Measurements from ENCODE around the gene CD248.

Gene CD248

DNA sequence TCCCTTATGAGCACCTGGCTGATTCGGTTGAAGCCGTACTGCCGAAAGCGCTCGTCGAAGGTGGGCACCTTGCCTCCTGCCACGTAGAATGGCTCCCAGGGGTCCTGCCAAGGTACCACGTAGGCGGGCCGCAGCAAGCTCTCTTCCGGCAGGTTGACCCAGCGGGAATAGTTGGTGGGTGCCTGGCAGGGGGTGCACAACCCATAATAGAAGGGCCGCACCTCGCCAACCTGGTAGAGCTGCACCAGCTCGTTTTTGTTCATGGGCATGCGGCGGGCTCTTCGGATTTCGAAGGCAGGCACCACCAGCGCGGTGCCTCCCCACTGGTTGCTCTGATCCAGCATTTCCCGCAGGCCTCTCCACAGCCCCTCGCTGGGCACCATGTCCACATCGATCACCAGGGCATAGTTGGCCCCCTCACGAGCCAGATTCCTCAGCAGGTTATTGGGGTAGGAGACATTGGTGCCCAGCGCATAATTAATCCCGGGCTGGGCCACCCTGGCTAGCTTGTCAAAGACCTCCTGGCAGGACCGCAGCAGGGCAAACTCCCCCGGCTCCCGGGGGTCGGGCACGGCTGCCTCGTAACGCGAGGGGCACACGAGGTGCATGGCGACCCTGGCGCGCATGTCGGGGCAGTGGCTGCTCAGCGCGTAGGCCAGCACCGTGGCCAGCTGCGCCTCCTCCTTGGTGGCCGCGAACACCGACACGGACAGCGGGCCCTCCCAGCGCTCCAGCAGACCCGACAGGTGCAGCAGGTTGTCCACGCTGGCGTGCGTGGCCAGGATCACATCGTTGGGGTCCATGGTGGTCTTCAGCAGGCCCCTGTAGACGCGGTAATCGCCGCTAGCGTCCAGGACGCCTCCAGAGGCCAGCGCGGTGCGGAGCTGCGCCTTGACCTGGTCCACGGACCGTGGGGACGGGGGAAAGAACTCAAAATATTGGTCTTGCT is 29.9 kb upstream of the CD248 start:
- DNase-seq (ENCODE audit: insufficient read length, low spot score), result no peak
- TF ChIP-seq, protein P1, sequence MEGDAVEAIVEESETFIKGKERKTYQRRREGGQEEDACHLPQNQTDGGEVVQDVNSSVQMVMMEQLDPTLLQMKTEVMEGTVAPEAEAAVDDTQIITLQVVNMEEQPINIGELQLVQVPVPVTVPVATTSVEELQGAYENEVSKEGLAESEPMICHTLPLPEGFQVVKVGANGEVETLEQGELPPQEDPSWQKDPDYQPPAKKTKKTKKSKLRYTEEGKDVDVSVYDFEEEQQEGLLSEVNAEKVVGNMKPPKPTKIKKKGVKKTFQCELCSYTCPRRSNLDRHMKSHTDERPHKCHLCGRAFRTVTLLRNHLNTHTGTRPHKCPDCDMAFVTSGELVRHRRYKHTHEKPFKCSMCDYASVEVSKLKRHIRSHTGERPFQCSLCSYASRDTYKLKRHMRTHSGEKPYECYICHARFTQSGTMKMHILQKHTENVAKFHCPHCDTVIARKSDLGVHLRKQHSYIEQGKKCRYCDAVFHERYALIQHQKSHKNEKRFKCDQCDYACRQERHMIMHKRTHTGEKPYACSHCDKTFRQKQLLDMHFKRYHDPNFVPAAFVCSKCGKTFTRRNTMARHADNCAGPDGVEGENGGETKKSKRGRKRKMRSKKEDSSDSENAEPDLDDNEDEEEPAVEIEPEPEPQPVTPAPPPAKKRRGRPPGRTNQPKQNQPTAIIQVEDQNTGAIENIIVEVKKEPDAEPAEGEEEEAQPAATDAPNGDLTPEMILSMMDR (IDR thresholded peaks at IDR 0.05; ENCODE audit: insufficient read depth, missing control alignments), result no peak
- no peak for FAIRE-seq

DNA sequence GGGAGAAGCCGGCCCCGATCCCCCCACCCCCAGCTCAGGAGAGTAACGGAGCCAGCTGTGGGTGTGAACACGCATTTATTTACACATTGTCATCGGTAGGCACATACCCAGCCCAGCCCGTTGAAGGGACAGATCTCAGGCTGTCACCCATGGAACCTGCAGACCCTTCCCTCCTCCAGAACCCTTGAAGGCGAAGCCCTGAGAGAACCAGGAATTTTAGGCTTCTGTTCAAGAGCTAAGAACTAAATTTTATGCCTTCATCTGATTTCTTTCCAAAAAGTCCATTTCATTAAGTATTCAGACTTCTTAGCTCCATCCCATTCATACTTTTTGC is 28.4 kb upstream of the CD248 start:
- FAIRE-seq, result no peak

DNA sequence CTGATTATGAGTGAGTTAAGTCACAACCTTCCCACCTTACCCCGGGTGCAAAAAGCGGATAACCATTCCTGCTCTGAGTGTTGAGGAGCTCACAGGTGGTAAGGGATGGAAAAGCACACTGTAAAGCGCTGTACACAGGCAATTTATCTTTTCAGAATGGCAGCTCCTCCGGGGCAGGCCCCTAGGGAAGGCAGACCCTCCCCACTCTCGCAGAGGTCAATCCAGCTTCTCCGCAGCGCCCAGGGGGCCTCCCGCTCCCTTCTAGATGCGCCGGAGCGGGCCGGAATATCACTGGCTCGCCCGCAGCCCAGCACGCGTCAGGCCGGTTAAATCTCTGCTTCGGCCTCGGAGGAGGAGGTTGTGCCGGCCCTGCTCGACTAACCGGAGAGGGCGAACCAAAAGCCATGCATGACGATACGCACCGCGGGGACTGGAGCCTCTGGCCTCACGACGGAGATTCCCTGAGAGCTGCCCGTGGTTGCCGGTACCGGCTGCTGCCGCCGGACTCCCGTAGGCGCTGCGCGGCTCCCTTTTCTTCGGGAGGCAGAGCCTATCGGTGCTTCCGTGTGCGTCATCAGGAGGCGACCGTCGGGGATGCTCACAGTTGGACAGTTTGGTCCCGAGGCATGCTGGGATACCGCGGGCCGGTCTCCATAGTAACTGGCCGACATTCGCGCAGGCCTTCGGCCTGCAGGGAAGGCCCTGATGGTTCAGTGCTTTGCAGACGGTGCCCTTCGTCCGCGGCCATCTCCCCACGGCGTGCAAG is 27.9 kb upstream of the CD248 start, which contains the start of gene BRMS1:
BRMS1 (minus strand) TSS at position 555 of the 766 bp plus-strand sequence. CDS start 2,870 bp downstream, outside the sequence.
- FAIRE-seq (no peak), DNase-seq (ENCODE audit: insufficient read length, low spot score) (peak; percentile 97)
- TF ChIP-seq, protein P1 (IDR thresholded peaks at IDR 0.05; ENCODE audit: insufficient read depth, missing control alignments), result no peak

More for the DNA sequence above, 28.4 kb upstream of the CD248 start:
- TF ChIP-seq, protein P1 (IDR thresholded peaks at IDR 0.05; ENCODE audit: insufficient read depth, missing control alignments), result no peak
- no peak for DNase-seq (ENCODE audit: insufficient read length, low spot score)

DNA sequence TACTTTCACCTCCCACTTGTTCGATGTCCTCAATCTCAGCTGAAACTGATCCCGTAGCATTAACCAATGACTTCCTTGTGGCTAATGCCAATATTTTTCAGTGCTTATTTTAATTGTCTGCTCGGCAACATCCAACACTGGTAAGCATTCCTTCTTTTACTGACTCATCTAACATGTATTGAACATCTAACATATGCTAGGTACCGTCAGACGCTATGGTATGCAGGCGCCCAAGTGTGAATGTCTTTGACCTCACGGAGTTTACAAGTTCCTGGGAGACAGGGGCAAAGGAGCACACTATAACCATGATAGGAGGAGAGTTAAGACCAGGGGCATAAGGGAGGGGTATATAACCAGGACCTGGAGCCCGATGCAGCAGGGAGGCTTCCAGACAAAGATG is 26.3 kb upstream of the CD248 start:
- FAIRE-seq (no peak), DNase-seq (ENCODE audit: insufficient read length, low spot score) (no peak)
- TF ChIP-seq, protein P1 (IDR thresholded peaks at IDR 0.05; ENCODE audit: insufficient read depth, missing control alignments), result no peak

DNA sequence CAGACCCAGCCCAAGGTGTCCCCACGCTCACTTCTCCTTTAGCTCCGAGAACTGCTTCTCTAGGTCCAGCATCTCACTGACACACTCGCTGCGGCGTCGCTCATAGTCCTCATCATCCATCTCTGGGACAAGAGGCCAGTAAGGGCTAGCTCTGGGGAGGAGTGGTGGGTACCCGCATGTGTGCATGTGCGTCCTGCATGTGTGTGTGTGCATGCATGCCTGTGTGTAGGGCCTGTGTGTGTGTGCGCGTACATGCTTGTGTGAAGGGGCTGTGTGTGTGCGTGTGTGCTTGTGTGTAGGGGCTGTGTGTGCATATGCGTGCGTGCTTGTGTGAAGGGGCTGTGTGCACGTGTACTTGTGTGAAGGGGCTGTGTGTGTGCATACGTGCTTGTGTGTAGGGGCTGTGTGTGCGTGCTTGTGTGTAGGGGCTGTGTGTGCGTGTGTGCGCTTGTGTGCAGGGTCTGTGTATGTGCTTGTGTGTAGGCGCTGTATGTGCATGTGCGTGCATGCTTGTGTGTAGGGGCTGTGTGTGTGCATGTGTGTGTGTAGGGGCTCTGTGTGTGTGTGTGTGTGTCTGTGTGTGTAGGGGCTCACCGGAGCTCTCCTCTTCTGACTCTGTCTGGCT is 24.8 kb upstream of the CD248 start:
- DNase-seq (ENCODE audit: insufficient read length, low spot score) (no peak), FAIRE-seq (no peak)
- TF ChIP-seq, protein P1 (IDR thresholded peaks at IDR 0.05; ENCODE audit: insufficient read depth, missing control alignments), result no peak

DNA sequence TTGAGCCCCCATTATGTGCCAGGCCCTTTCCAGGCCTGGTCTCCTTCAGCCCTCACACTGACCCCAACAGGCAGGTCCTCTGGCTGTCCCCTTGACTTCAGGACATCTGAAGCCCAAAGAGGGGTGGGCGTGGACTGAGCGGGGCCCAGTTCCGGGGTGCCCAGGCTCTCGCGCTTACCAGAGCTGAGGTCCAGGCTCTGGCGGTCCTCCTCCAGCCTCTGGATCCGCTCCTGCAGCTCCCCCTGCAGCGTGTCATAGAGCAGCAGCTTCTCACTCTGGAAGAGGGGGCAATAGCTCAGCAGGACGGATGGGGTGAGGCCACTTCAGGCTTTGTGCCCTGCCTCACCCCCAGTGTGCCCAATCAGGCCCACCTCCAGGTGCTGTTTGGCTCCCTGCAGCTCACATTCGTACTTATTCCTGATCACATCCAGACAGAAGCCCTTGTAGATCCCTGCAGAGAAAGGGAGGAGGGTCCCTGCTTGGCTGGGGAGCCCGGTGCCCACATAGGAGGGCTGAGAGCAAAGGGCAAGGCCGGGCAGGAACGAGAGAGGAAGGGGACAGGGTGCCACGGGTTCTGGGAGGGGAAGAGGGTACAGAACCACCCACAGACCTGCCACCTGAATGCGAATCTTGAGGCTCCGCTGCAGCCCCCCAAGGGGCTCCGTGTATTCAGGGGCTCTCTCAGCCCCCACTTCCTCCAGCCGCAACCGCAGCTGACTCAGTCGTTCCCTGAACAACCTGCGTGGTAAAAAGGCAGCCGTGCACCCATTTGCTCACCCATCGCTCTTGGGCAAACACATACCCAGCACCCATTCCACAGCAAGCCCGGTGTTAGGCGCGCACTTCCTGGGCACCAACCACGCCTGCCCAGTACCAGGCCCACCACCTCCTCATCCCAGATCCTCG is 24.0 kb upstream of the CD248 start:
- TF ChIP-seq, protein P1 (IDR thresholded peaks at IDR 0.05; ENCODE audit: insufficient read depth, missing control alignments), result no peak
- FAIRE-seq (no peak), DNase-seq (ENCODE audit: insufficient read length, low spot score) (no peak)

All from D721Med (cell line).